ENCODE data around the gene SRGAP2B. TPM values are rescaled to one million over a fixed set of nuclear protein-coding genes. Genes with fewer than 3 reads are reported as not detected.
"Not testable (repeated sequence)": the region's sequence is repeated elsewhere in the genome, so short reads cannot be mapped to it uniquely, and the experiment has no call there.

SRGAP2B gene
- total and polyA plus RNA-seq, 2 of the 4 experiments (the other 2 are of a cell fraction) = 15.9 to 50.7 TPM

- intact Hi-C loops (cut with micrococcal nuclease); in situ Hi-C loops (cut with MboI; ENCODE audit: low sequenced_read_pairs); BruUV-seq (replicated peaks): not testable (repeated sequence)
Observed at GRCh38 chr1:145052019-145052776, 42.9 kb downstream of the SRGAP2B start.

DNA sequence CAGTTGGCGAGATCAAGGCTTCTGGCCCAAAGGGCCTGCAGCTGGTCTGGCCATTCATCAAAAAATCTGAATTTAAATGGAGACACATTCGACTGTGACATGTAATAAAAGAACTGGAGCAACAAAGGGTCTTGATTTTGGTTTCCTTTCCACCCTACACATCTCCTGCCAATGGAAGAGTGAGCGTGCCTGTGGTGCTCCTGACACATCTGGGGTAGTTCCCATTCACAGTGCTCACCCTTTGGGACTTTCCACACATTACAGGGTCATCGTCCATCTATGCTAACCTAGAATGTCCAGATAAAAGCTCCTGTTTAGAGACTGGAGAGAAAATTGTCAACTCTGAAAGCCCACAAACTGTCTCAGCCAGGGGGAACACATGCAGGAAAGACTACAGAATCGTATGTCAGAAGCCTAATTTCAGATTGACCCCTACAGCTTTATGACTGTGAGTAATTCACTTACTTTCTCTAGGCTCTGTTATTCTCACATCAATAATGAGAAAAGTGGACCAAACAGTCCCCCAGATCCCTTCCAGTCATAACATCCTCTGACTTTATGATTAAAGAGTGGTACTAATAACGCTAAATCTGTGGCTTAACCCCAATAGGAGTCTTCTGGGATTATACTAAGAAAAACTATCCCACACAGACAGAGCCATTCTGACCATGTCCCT, 46.8 kb downstream of the SRGAP2B start:
- H3K18ac ChIP-seq (ENCODE audit: low read depth, low read length); H4K91ac ChIP-seq (ENCODE audit: insufficient read depth, low read depth, low read length); H3K4ac ChIP-seq (ENCODE audit: low read depth, low read length); CTCF ChIA-PET; H3K23ac ChIP-seq (ENCODE audit: low read depth, low read length); H3K79me1 ChIP-seq (ENCODE audit: low read depth in 1 of 2, low read length in 2 of 2); H3K4me1 ChIP-seq (ENCODE audit: control insufficient read depth, insufficient read depth, low read length); dilution Hi-C loops (cut with HindIII; ENCODE audit: low sequenced_read_pairs, unreplicated experiment); H3K56ac ChIP-seq (ENCODE audit: extremely low read depth, insufficient read depth, low read length); H2BK15ac ChIP-seq (ENCODE audit: low read depth, low read length); H2BK5ac ChIP-seq (ENCODE audit: low read depth, low read length, poor library complexity, severe bottlenecking); H3K27me3 ChIP-seq (ENCODE audit: control insufficient read depth, insufficient read depth, low read length); POLR2A ChIA-PET (ENCODE audit: unreplicated experiment); H2BK20ac ChIP-seq (ENCODE audit: low read depth, low read length); in situ Hi-C loops (cut with MboI; ENCODE audit: low sequenced_read_pairs); H3K27ac ChIP-seq (ENCODE audit: insufficient read depth, low read length); H2AFZ ChIP-seq (replicated peaks; ENCODE audit: low read length, poor library complexity); H4K8ac ChIP-seq (ENCODE audit: low read depth in 2 of 2, low read length in 2 of 2); BruUV-seq (replicated peaks); H3K4me3 ChIP-seq (ENCODE audit: insufficient read depth, low read depth, low read length); H2AK5ac ChIP-seq (ENCODE audit: low read depth, low read length); ATAC-seq (ENCODE audit: low read depth); H3K9me1 ChIP-seq (ENCODE audit: insufficient read depth, low read length); H3K9ac ChIP-seq (ENCODE audit: low read depth, low read length); H2BK120ac ChIP-seq (ENCODE audit: low read depth, low read length); H3K36me3 ChIP-seq (ENCODE audit: control insufficient read depth, insufficient read depth, low read length); H3K4me2 ChIP-seq (ENCODE audit: low read depth, low read length); H3K9me3 ChIP-seq (ENCODE audit: control insufficient read depth, insufficient read depth, low read length); H3K14ac ChIP-seq (replicated peaks; ENCODE audit: low read depth, low read length); H4K5ac ChIP-seq (ENCODE audit: low read depth, low read length); H4K20me1 ChIP-seq (ENCODE audit: insufficient read depth, low read length); intact Hi-C loops (cut with micrococcal nuclease); DNase-seq; H2AK9ac ChIP-seq (replicated peaks; ENCODE audit: low read depth, low read length, poor library complexity): not testable (repeated sequence)
- no CpG with 5 or more reads among the region's 6 CpGs for WGBS, 2 experiments (ENCODE audit: extremely low coverage in 2 of 2, insufficient read length in 1 of 2)

More at GRCh38 chr1:145052019-145052776, 42.9 kb downstream of the SRGAP2B start:
- CTCF ChIA-PET; H2BK120ac ChIP-seq (ENCODE audit: low read depth, low read length); H3K14ac ChIP-seq (replicated peaks; ENCODE audit: low read depth, low read length); dilution Hi-C loops (cut with HindIII; ENCODE audit: low sequenced_read_pairs, unreplicated experiment); H3K4me1 ChIP-seq (ENCODE audit: control insufficient read depth, insufficient read depth, low read length); ATAC-seq (ENCODE audit: low read depth); H3K4me2 ChIP-seq (ENCODE audit: low read depth, low read length); H2AK5ac ChIP-seq (ENCODE audit: low read depth, low read length); H2AFZ ChIP-seq (replicated peaks; ENCODE audit: low read length, poor library complexity); H4K8ac ChIP-seq (ENCODE audit: low read depth in 2 of 2, low read length in 2 of 2); H3K23ac ChIP-seq (ENCODE audit: low read depth, low read length); H2AK9ac ChIP-seq (replicated peaks; ENCODE audit: low read depth, low read length, poor library complexity); H3K4me3 ChIP-seq (ENCODE audit: insufficient read depth, low read depth, low read length); H2BK5ac ChIP-seq (ENCODE audit: low read depth, low read length, poor library complexity, severe bottlenecking); H3K27ac ChIP-seq (ENCODE audit: insufficient read depth, low read length); H2BK20ac ChIP-seq (ENCODE audit: low read depth, low read length); DNase-seq; H3K18ac ChIP-seq (ENCODE audit: low read depth, low read length); H3K9me3 ChIP-seq (ENCODE audit: control insufficient read depth, insufficient read depth, low read length); H3K27me3 ChIP-seq (ENCODE audit: control insufficient read depth, insufficient read depth, low read length); H4K91ac ChIP-seq (ENCODE audit: insufficient read depth, low read depth, low read length); H3K36me3 ChIP-seq (ENCODE audit: control insufficient read depth, insufficient read depth, low read length); H4K20me1 ChIP-seq (ENCODE audit: insufficient read depth, low read length); H4K5ac ChIP-seq (ENCODE audit: low read depth, low read length); H2BK15ac ChIP-seq (ENCODE audit: low read depth, low read length); H3K9ac ChIP-seq (ENCODE audit: low read depth, low read length); POLR2A ChIA-PET (ENCODE audit: unreplicated experiment); H3K56ac ChIP-seq (ENCODE audit: extremely low read depth, insufficient read depth, low read length); H3K4ac ChIP-seq (ENCODE audit: low read depth, low read length); H3K79me1 ChIP-seq (ENCODE audit: low read depth in 1 of 2, low read length in 2 of 2); H3K9me1 ChIP-seq (ENCODE audit: insufficient read depth, low read length): not testable (repeated sequence)
- no CpG with 5 or more reads among the region's 10 CpGs for WGBS, 2 experiments (ENCODE audit: extremely low coverage in 2 of 2, insufficient read length in 1 of 2)
